MM.1S (cell line): ENCODE data around the gene RARG.

Source experiments
- EZH2 ChIP-seq: fragments of 300-600 bp; sonication (generic); optimal IDR thresholded peaks from 2 replicates; pipeline ENCODE3; 2017; ENCODE audit warnings: low read depth, mild to moderate bottlenecking, antibody characterized with exemption, low read length, mixed read lengths
- EZH2phosphoT487 ChIP-seq: fragments of 300-600 bp; sonication (generic); IDR thresholded peaks from 2 replicates; pipeline ENCODE4 v1.6.1; 2018; ENCODE audit warnings: antibody characterized with exemption, low read length
- TF ChIP-seq, protein P1 (sequence below): fragments of 300-600 bp; sonication (generic); IDR thresholded peaks from 2 replicates; pipeline ENCODE4 v1.5.1; 2016; ENCODE audit warnings: antibody characterized with exemption, low read length, mixed read lengths

DNA sequence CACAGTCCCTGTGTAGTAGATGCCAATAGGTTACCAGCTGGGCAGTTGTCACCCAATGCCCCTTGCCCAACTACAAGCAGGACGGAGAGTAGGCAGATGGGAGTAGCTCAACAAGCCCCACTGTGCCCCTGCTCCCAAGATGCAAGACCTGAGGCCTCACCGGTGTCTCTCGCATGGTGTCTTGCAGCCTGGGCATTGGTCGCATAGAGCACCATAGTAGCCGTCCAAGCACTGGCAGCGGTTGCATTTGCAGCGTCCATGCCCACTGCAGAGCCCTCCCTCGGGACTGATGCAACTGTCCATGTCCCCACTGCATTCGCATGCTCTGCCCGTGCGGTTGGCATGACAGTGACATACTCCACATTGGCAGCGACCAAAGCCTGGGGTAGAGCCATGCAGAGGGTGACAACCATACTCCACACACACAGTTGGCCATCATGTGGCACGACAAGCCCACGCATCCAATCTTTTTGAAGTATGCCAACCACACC, 39.4 kb downstream of the RARG start:
- TF ChIP-seq, protein P1, sequence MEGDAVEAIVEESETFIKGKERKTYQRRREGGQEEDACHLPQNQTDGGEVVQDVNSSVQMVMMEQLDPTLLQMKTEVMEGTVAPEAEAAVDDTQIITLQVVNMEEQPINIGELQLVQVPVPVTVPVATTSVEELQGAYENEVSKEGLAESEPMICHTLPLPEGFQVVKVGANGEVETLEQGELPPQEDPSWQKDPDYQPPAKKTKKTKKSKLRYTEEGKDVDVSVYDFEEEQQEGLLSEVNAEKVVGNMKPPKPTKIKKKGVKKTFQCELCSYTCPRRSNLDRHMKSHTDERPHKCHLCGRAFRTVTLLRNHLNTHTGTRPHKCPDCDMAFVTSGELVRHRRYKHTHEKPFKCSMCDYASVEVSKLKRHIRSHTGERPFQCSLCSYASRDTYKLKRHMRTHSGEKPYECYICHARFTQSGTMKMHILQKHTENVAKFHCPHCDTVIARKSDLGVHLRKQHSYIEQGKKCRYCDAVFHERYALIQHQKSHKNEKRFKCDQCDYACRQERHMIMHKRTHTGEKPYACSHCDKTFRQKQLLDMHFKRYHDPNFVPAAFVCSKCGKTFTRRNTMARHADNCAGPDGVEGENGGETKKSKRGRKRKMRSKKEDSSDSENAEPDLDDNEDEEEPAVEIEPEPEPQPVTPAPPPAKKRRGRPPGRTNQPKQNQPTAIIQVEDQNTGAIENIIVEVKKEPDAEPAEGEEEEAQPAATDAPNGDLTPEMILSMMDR: no peak
- TF ChIP-seq EZH2 (no peak), EZH2phosphoT487 (no peak)
